ENCODE data around the gene EIF2B4.

The EIF2B4 gene

GRCh38 chr2:27370026-27370815 is at the start of gene EIF2B4, which contains the start of gene SNX17:
TSS of gene EIF2B4 (minus strand) at chr2:27370338. CDS start at chr2:27370314, 24 bp downstream.
TSS of gene SNX17 (plus strand) at chr2:27370616. CDS start at chr2:27370744, 128 bp downstream.
- DNase-seq, result peak; percentile 96 to 99 (median 98)

- DNase-seq, result no peak
These were observed 46.0 kb upstream of the EIF2B4 start for GRCh38 chr2:27416151-27416550.

- DNase-seq, result no peak
These were observed 42.4 kb upstream of the EIF2B4 start for GRCh38 chr2:27412419-27413152.

GRCh38 chr2:27409321-27410073 is 39.4 kb upstream of the EIF2B4 start, which contains the start of gene PPM1G:
TSS of gene PPM1G (minus strand) at chr2:27409591. CDS start at chr2:27409422, 169 bp downstream.
- peak; percentile 90 to 95 (median 94) for DNase-seq

- DNase-seq, result no peak
These were observed 38.6 kb upstream of the EIF2B4 start for GRCh38 chr2:27408601-27409320.

- DNase-seq, result no peak
These were observed 37.8 kb upstream of the EIF2B4 start for GRCh38 chr2:27407798-27408491.

GRCh38 chr2:27400348-27401135 is 30.4 kb upstream of the EIF2B4 start:
- DNase-seq, result no peak

GRCh38 chr2:27398962-27399361 is 28.8 kb upstream of the EIF2B4 start:
- no peak for DNase-seq

- no peak for DNase-seq
These were observed 23.1 kb upstream of the EIF2B4 start for GRCh38 chr2:27393225-27393624.

- DNase-seq, result no peak
These were observed 20.9 kb upstream of the EIF2B4 start for GRCh38 chr2:27390822-27391679.

- DNase-seq, result no peak
These were observed 11.5 kb upstream of the EIF2B4 start for GRCh38 chr2:27381577-27382181.

GRCh38 chr2:27380626-27381545 is 10.7 kb upstream of the EIF2B4 start, which contains the start of gene ZNF513:
TSS of gene ZNF513 (minus strand) at chr2:27380734. CDS start at chr2:27380526, 208 bp downstream.
- peak; percentile 54 to 77 (median 70) for DNase-seq

GRCh38 chr2:27379836-27380625 is 9.9 kb upstream of the EIF2B4 start:
- no peak for DNase-seq

- no peak for DNase-seq
These were observed 9.3 kb upstream of the EIF2B4 start for GRCh38 chr2:27379383-27379835.

- DNase-seq, result no peak
These were observed 8.7 kb upstream of the EIF2B4 start for GRCh38 chr2:27378809-27379290.

- DNase-seq, result no peak
These were observed 8.1 kb upstream of the EIF2B4 start for GRCh38 chr2:27378096-27378808.

Measured in activated CD4-positive, CD25-positive, alpha-beta regulatory T cell (primary cell).